C4-2B (cell line): Measurements from ENCODE around the gene PPP4C.

ENCODE experiments used
- CTCF ChIP-seq: fragments of 450-650 bp; conservative IDR thresholded peaks from 2 replicates; pipeline ENCODE4 v1.5.1; 2017; ENCODE audit warnings: mild to moderate bottlenecking
- ZFX ChIP-seq: fragments of 450-650 bp; IDR thresholded peaks from 2 replicates; pipeline ENCODE4 v1.6.1; 2017

- no peak for TF ChIP-seq CTCF
- TF ChIP-seq ZFX = no peak
Measured at GRCh38 chr16:30052671-30053372, 23.0 kb upstream of the PPP4C start.
